SK-N-MC (cell line): ENCODE data around the gene P2RY8.

Experiments used
- EZH2 ChIP-seq: fragments of 200-600 bp; sonication (generic); IDR thresholded peaks from one replicate; pipeline ENCODE4 v1.6.1; 2017; ENCODE audit warnings: antibody characterized with exemption
- FOXP2 ChIP-seq: optimal IDR thresholded peaks from 2 replicates; pipeline ENCODE3; 2011; ENCODE audit warnings: mild to moderate bottlenecking, moderate library complexity; ENCODE audit not compliant: insufficient read depth; ENCODE audit errors: extremely low read length, control extremely low read depth
- POLR2AphosphoS5 ChIP-seq: IDR thresholded peaks from 2 replicates; pipeline ENCODE4 v1.6.1; 2012; ENCODE audit warnings: mild to moderate bottlenecking, low read depth, low read length, borderline replicate concordance

GRCh38 chrX:1528884-1529203 lies 8.1 kb downstream of the P2RY8 start:
- TF ChIP-seq POLR2AphosphoS5 (no peak), EZH2 (no peak), FOXP2 (no peak)
